Measurements from ENCODE around the gene SCAMP4. TPM values are rescaled to one million over a fixed set of nuclear protein-coding genes. Genes with fewer than 3 reads are reported as not detected.

The SCAMP4 gene
- total and polyA plus RNA-seq, 9 of the 15 experiments (the other 6 are each of a cell fraction or from before 2014, with no cell fraction given), result 0.81 to 45.9 (median 12.8) TPM

GRCh38 chr19:1941146-1942077, 36.2 kb downstream of the SCAMP4 start, which contains the start of gene CSNK1G2:
TSS of gene CSNK1G2 (plus strand) at chr19:1941172. CDS start at chr19:1969773, 28,601 bp downstream.
- DNase-seq (ENCODE audit: extremely low read depth in 1 of 4, low spot score in 3 of 4), result peak in 3 of 4 experiments; percentile 42 to 75 (median 74)
- H3K79me2 ChIP-seq (ENCODE audit: control insufficient read depth, insufficient read depth, low read length), result peaks cover 61% of the 10 kb centered on the region
- 2% methylated on average over 10 of the region's 97 CpGs for WGBS (ENCODE audit: insufficient coverage, low coverage, missing lambda C conversion rate)
- peak within 1 kb of the TSS; percentile 86 to 98 for H3K9ac ChIP-seq (ENCODE audit: insufficient read depth in 1 of 2, low read depth in 2 of 2, low read length in 2 of 2)
- peak within 1 kb of the TSS; percentile 89 for H2AFZ ChIP-seq (ENCODE audit: low read depth, low read length)
- ATAC-seq, result peak; percentile 10
- ChIA-PET POLR2A (interaction anchor here (1.2 kb wide), 1 partner anchor 88 kb away, joined by 4 read pairs; no protein-coding TSS in a partner anchor), CTCF (ENCODE audit: low intra/inter-chr PET ratio) (interaction anchor here (0.6 kb wide), 1 partner anchor 116 kb away, joined by 3 read pairs; no protein-coding TSS in a partner anchor)
- H3K4me1 ChIP-seq (replicated peaks in 1 of 2; ENCODE audit: control insufficient read depth in 2 of 2, insufficient read depth in 2 of 2, low read length in 2 of 2), result peaks cover 25 to 79% of the 10 kb centered on the region in 2 experiments
- no TSS peak for BruUV-seq (replicated peaks)
- peaks cover 33% of the 10 kb centered on the region for H4K20me1 ChIP-seq (replicated peaks; ENCODE audit: control insufficient read depth, insufficient read depth, low read length)
- H3K27ac ChIP-seq (ENCODE audit: extremely low read depth, low read depth, low read length), result peak within 1 kb of the TSS; percentile 88
- intact Hi-C loops (cut with micrococcal nuclease), result no loop called here
- H3K4me2 ChIP-seq (ENCODE audit: insufficient read depth, low read length), result peak within 1 kb of the TSS; percentile 89
- H3K36me3 ChIP-seq (ENCODE audit: control insufficient read depth, insufficient read depth, low read length), result peaks cover 11% of the 10 kb centered on the region; the same call in 1 of the 3 replicates
- H3K9me1 ChIP-seq (ENCODE audit: control insufficient read depth, insufficient read depth, low read length), result peaks cover 5% of the 10 kb centered on the region
- no peaks in the 10 kb centered on the region for H3K9me3 ChIP-seq (replicated peaks; ENCODE audit: control insufficient read depth, insufficient read depth, low read depth, low read length)
- peak within 1 kb of the TSS; percentile 91 for H3K4me3 ChIP-seq
- in situ Hi-C loops (cut with MboI), result no loop called here
- no peaks in the 10 kb centered on the region for H3K27me3 ChIP-seq (ENCODE audit: control insufficient read depth in 2 of 2, insufficient read depth in 2 of 2, low read length in 2 of 2)
- no peak for FAIRE-seq
- 0 out of 2 replicates have a peak, but pooled peaks have one; percentile 9 for TF ChIP-seq ERF (CRISPR knock-in tag; IDR thresholded peaks at IDR 0.05)
- no peak for TF ChIP-seq ZNF274 (IDR thresholded peaks at IDR 0.05; ENCODE audit: borderline replicate concordance, low read depth, low read length)
- 0 out of 2 replicates have a peak, but pooled peaks have one; percentile 4 for TF ChIP-seq ZNF589 (CRISPR knock-in tag; IDR thresholded peaks at IDR 0.05; ENCODE audit: low read depth)
- TF ChIP-seq SIN3A (IDR thresholded peaks at IDR 0.05; ENCODE audit: borderline replicate concordance in 2 of 2, control insufficient read depth in 1 of 2, low read depth in 2 of 2, low read length in 2 of 2), result 0 out of 4 replicates have a peak, but pooled peaks of 1 of the 2 experiments have one; percentile 5
- TF ChIP-seq SMC3 (conservative IDR thresholded peaks at IDR 0.05; ENCODE audit: insufficient read depth, low read depth, low read length), result no peak
- no peak for TF ChIP-seq EP400 (IDR thresholded peaks at IDR 0.05)
- TF ChIP-seq TCF3 (CRISPR knock-in tag; IDR thresholded peaks at IDR 0.05), result no peak
- TF ChIP-seq POLR2G (IDR thresholded peaks at IDR 0.05; ENCODE audit: low read depth, low read length), result peak; percentile 46
- no peak for TF ChIP-seq FOXP1 (CRISPR knock-in tag; IDR thresholded peaks at IDR 0.05)
- no peak for TF ChIP-seq ZNF785 (CRISPR knock-in tag; IDR thresholded peaks at IDR 0.05)
- no peak for TF ChIP-seq SMARCC2 (IDR thresholded peaks at IDR 0.05; ENCODE audit: low read depth)
- TF ChIP-seq YY1 (IDR thresholded peaks at IDR 0.05; ENCODE audit: borderline replicate concordance in 1 of 3, control insufficient read depth in 1 of 3, extremely low read depth in 1 of 3, insufficient read depth in 3 of 3, insufficient read length in 1 of 3, insufficient replicate concordance in 2 of 3, low read depth in 1 of 3, low read length in 2 of 3), result peak in 1 of 3 experiments; percentile 82
- TF ChIP-seq SMAD4 (CRISPR knock-in tag; conservative IDR thresholded peaks at IDR 0.05), result peak; percentile 6; the same call in 1 of the 2 replicates
- no peak for TF ChIP-seq ZC3H8 (IDR thresholded peaks at IDR 0.05)
- no peak for TF ChIP-seq FOSL1 (tag; conservative IDR thresholded peaks at IDR 0.05)
- TF ChIP-seq POLR2A (conservative IDR thresholded peaks at IDR 0.05), result peak; percentile 66; the same call in 1 of the 2 replicates
- TF ChIP-seq, protein P1, sequence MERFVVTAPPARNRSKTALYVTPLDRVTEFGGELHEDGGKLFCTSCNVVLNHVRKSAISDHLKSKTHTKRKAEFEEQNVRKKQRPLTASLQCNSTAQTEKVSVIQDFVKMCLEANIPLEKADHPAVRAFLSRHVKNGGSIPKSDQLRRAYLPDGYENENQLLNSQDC (CRISPR knock-in tag; IDR thresholded peaks at IDR 0.05), result no peak
- TF ChIP-seq, protein P2, sequence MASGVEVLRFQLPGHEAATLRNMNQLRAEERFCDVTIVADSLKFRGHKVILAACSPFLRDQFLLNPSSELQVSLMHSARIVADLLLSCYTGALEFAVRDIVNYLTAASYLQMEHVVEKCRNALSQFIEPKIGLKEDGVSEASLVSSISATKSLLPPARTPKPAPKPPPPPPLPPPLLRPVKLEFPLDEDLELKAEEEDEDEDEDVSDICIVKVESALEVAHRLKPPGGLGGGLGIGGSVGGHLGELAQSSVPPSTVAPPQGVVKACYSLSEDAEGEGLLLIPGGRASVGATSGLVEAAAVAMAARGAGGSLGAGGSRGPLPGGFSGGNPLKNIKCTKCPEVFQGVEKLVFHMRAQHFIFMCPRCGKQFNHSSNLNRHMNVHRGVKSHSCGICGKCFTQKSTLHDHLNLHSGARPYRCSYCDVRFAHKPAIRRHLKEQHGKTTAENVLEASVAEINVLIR (CRISPR knock-in tag; IDR thresholded peaks at IDR 0.05), result no peak
- no peak for TF ChIP-seq U2AF1 (optimal IDR thresholded peaks at IDR 0.05; ENCODE audit: low read depth, low read length)
- TF ChIP-seq NR2F6 (CRISPR knock-in tag; IDR thresholded peaks at IDR 0.05), result no peak

Measured in K562 (cell line).